NCI-H1092 treated with DMSO at 0.1 percent for 48 hours (cell line): ENCODE results near the gene LRRC38.
"Not testable (repeated sequence)": the region's sequence is repeated elsewhere in the genome, so short reads cannot be mapped to it uniquely, and the experiment has no call there.

Experiments used
- DNase-seq: peaks from one replicate; lab custom pipeline; 2025; lab: John Stamatoyannopoulos, UW

LRRC38 gene

GRCh38 chr1:13513895-13514546 lies at the start of gene LRRC38:
Gene LRRC38, minus strand, starts transcription at chr1:13514003. Its CDS starts 410 bp downstream, at chr1:13513593.
- no peak for DNase-seq

GRCh38 chr1:13562981-13563380 lies 49.2 kb upstream of the LRRC38 start:
- DNase-seq, result not testable (repeated sequence)

- no peak for DNase-seq
Observed at GRCh38 chr1:13560541-13560940, 46.7 kb upstream of the LRRC38 start.

- no peak for DNase-seq
Observed at GRCh38 chr1:13556224-13556764, 42.5 kb upstream of the LRRC38 start.

GRCh38 chr1:13554798-13555197 lies 41.0 kb upstream of the LRRC38 start:
- no peak for DNase-seq

GRCh38 chr1:13550663-13551062 lies 36.9 kb upstream of the LRRC38 start:
- DNase-seq, result no peak

GRCh38 chr1:13549521-13549920 lies 35.7 kb upstream of the LRRC38 start:
- DNase-seq, result no peak

- no peak for DNase-seq
Observed at GRCh38 chr1:13549021-13549420, 35.2 kb upstream of the LRRC38 start.

- DNase-seq, result no peak
Observed at GRCh38 chr1:13548281-13548680, 34.5 kb upstream of the LRRC38 start.

GRCh38 chr1:13546791-13547190 lies 33.0 kb upstream of the LRRC38 start:
- no peak for DNase-seq

GRCh38 chr1:13544221-13544556 lies 30.4 kb upstream of the LRRC38 start:
- no peak for DNase-seq

- DNase-seq, result no peak
Observed at GRCh38 chr1:13543451-13544220, 29.8 kb upstream of the LRRC38 start.

GRCh38 chr1:13541435-13542215 lies 27.8 kb upstream of the LRRC38 start:
- no peak for DNase-seq

- DNase-seq, result no peak
Observed at GRCh38 chr1:13540866-13541265, 27.1 kb upstream of the LRRC38 start.

- DNase-seq, result no peak
Observed at GRCh38 chr1:13539683-13540082, 25.9 kb upstream of the LRRC38 start.

GRCh38 chr1:13538832-13539231 lies 25.0 kb upstream of the LRRC38 start:
- DNase-seq, result no peak

GRCh38 chr1:13536571-13536970 lies 22.8 kb upstream of the LRRC38 start:
- no peak for DNase-seq

- DNase-seq, result no peak
Observed at GRCh38 chr1:13535227-13535626, 21.4 kb upstream of the LRRC38 start.

GRCh38 chr1:13528320-13528719 lies 14.5 kb upstream of the LRRC38 start:
- no peak for DNase-seq

- no peak for DNase-seq
Observed at GRCh38 chr1:13523780-13524477, 10.1 kb upstream of the LRRC38 start.

- no peak for DNase-seq
Observed at GRCh38 chr1:13520985-13521384, 7.2 kb upstream of the LRRC38 start.

- DNase-seq, result no peak
Observed at GRCh38 chr1:13517193-13517812, 3.5 kb upstream of the LRRC38 start.
